ENCODE data around the gene NHEJ1.

The NHEJ1 gene

DNA sequence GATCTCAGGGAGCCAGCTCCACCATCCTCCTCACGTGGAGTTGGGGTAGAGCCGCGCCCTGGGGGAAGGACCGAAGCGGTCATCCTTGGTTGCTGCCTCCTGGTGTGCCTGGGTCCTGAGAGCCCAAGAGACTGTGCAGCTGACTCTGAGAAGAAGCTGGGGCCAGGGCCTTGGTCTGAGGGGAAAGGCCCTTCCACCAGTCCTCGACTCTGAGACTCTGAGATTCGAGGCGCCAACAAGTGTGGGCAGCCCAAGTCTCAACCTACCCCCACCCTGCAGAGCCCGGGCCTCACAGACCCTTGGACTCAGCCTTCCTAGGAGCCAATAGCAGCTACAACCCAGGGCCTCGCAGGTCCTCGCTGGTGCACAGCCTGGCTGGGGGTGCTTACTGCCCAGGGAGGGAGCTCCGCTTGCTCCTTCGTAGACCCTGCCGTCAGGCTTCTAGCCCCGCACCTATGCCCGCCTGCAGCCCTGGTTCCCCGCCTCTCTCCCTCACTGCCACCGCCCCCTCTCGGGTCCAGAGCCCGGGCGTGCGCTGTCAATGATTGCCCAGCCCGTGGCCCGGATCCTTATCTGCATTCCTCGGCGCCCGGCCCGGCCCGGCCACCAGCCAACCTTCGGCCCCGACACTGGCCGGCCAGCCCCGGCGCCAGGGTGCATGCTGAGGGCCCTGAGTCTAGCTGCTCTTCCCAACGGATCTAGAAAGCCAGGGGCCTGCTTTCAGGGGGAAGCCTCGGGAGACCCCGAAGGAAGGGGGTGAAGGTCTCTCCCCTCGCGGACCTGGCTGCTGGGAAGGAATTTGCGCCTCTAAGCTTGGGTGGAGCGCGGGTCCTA, 101.9 kb downstream of the NHEJ1 start:
- DNase-seq (ENCODE audit: low spot score) = peak; percentile 83

DNA sequence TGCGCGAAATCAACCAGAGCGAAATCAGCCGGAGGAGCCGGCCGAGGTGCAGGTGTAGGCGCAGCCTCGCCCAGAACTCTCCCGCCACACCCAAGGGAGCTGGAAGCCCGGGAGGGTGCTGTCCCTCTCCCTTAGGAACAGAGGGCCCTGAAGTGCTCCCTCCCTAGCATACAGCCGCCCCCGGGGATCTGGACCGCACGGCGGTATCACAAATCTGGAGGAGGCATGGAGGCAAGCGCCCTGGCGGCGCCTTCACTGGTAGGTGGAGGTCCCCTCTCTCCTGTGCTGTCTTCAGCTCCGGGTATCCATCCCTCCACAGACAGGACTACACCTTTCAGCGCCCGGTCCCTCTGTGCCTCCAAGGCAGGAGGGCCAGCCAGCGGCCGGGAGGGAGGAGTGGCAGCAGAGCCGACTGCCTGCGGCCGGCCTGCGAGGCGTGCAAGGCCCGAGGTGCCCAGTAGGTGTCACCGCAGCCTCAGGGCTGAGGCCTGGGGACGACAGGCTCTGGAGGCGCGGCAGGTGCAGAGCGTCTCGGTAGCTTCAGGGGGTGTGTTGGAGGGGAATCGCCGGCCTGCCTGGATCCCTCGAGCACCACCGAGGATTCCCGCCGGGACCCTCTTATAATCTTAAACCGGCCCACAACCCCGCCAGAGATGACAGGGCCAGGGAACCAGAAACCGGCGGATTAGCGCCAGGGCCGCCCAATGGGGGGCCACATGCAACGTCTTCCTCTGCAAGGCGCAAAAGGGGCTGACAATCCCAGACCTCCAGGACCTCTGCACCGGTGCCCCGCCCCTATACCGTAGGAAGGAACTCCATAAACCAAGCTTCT, 102.7 kb downstream of the NHEJ1 start:
- peak; percentile 94 for DNase-seq (ENCODE audit: low spot score)

DNA sequence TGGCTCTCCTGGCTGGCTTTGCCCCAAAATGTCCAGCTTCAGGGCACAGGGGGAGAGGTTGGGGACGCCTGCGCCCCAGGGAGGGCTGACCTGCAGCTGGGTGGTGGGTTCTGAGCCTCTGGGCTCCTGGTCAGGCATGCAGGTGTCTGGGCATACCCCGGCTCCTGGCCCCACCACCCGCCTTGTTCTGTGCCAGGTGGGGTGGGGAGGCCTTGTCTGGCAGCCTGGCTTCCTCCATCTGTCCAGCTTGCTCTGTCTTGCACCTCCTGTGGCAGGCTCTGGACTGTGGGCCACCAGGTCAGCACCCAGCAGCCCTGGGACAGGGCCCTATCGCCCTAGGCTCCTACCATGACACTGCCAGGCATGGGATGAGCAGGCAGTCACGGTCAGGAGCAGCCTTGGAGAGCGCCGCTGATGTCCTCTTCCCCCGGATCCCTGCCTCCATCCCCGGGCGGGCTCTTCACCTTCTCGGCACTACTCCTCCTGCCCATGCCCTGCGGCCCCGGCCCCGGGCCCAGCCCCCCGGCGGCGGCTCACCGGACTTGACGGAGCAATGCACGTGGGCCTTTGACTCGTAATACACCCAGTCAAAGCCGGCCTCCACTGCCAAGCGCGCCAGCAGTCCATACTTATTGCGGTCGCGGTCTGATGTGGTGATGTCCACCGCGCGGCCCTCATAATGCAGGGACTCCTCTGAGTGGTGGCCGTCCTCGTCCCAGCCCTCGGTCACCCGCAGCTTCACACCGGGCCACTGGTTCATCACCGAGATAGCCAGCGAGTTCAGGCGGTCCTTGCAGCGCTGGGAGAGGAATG, 103.5 kb downstream of the NHEJ1 start:
- DNase-seq (ENCODE audit: low spot score) = no peak

DNA sequence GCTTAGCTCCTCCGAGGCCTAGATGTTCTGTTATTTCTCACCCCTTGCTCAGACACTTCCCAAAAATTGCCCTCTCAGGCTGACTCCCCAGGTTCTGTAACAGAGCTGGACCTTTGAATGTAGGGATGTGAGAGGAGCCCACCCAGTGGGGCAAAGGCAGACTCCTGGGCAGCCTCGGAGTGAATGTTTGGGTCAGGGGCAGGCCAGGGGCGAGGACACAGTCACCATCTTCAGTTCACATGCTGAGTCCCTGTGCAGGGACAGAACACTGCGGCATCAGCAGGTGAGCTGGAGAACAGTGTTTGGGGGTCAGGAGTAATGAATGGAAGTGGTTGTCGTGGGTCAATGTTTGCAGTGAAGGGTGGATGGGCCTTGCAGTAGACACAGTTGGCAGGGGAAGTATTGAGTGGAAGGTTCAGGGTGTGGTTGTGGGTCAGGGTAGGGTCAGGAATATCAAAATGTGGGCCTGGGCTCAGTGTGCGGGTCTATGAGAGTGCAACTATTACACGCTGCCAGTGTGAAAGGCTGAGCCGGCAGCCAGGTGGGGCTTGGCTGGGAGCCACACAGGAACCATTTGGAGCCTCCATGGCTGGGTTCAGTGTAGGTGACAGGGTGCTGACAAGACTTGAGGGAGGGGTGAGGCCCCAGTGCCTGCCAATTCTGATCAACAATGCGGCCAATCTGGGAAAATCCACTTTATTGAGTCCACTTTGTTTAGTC, 104.3 kb downstream of the NHEJ1 start:
- no peak for DNase-seq (ENCODE audit: low spot score)

DNA sequence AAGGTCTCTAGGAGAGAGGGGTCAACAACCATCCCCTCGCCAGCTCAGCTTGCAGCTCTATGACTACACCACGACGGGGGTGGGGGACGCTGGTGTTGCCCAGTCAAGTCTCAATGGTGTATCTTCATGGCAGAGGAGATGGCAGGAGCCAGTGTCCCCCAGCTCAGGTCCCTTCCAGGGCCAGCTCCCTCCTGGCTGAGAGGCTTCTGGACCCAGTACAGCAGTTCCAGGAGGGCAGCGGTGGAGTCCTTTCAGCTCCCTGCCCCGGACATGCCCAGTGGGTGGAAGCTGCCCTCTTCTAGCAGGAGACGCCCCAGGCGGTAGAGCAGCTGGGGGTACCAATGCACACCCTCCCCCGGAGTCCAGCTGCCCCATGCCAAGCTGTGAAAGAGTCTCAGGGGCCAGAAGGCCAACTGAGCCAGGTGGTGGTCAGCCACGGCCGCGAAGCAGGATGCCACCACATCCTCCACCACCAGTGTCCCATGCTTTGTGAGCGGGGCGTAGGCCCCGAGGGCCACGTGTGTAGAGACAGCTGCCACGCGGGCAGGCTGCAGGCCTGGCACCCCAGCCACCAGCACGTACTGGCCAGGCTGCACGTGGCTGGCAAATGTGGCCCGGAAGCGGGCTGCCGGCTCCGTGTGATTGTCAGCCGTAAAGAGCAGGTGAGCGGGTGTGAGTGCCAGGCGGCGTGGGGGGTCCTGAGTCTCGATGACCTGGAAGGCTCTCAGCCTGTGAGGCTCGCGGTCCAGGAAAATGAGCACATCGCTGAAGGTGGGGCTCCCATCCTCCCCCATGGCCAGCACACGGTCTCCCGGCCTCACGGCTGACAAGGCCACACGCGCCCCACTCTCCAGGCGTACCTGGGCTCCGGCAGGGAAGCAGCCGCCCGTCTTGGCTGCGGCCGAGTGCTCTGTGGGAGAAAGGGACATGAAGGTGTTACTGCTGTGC, 105.4 kb downstream of the NHEJ1 start:
- DNase-seq (ENCODE audit: low spot score) = no peak

DNA sequence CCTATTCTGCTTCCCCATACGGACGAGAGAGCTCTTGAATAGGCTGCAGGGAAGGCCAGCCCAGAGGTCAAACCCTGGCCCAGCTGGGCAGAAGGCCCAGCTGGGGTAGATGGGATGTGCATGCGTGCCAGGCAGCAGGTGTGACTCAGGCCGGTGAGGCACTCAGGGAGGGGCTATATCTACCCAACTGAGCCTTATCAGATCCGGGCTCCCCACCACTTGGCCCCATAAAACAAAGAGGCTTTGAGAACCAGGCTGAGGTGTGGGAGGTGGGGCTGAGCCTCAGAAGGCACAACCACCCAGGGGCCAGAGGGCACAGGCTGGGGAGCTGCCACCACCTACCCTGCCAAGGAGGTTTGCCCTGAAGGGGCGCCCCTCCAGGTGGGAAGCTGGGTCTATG, 111.3 kb downstream of the NHEJ1 start:
- DNase-seq (ENCODE audit: low spot score) = no peak

DNA sequence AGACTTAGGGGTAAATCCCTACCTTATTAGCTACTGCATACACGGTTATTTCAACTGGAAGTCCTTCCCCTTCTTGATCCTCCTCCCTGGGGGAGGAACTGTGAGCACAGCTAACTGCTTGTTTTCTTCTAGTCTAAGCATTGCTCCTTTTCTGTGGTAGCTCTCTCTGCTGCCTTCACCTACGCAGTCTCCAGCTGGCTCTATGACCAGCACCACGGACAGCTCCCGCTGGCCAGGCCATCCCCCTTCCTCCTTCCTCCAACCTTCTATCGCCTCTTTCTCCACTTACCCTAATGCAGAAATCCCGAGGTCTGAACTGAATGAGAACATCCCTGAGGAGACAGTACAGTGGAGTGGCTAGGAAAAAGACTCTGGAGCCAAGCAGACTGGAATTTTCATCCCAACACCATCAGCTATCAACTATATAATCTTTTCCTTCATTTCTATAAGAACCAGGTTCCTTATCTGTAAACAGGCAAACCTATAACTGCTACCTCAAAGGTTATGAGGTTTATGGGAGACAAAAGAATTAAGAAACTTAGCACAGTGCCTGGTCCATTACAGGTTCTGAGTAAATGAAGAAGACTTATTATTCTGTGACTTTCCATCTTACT, 114.6 kb downstream of the NHEJ1 start:
- DNase-seq (ENCODE audit: low spot score) = peak; percentile 59

DNA sequence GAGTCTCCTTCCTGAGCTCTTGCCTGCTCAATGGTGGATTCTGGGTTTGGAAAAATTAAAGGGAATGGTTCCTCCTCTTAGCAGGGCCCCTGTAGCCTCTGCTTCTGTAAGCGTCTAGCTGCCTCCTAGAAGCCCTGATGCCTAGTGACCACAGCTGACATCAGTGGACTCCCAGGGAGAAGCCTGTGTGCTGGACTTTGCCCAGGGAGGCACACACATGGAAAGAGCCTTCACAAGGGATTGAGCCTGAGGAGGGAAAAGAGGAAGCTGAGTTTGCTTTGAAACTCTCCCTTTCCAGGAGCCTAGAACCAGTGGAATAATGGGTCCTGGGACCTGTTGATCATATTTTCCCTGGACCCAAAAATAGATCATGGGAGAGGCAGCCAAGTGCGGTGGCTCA, 117.9 kb downstream of the NHEJ1 start:
- DNase-seq (ENCODE audit: low spot score) = no peak

DNA sequence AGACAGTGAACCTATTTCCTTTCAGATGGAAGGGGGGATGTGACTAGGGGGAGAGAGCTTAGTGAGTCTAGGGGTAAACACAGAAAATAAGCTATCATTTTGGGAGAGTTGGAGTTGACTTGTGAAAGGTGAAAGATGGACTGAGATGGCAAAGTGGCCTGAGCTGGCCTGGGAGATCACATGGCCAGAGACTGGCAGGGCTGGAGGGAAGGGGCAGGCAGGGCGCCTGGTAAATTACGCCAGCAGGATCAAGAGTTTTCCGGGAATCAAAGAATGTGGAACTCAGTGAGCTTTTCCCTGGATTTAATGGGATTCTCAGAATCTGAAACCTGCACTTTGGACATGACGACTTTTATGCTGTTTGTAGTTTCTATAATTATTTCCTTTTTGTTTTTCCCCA, 118.5 kb downstream of the NHEJ1 start:
- no peak for DNase-seq (ENCODE audit: low spot score)

DNA sequence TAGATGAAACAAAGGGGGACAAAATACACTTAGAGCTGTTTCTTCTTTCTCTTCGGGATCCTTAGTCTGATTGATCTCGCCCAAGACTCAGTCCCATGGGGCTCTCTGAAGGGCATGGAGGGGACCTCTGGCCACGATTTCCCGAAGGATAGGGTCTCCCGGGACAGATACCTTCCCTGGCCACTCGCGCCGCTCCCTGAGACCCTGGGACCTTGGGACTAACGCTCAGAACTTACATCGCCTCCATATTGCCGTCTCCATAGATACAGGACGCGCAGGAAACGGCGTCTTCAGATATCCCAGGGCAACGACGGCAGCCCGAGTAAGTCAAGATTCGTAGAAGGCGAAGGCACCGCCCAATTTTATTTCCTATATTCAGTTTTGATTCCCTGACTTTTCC, 119.4 kb downstream of the NHEJ1 start, which contains the start of gene CFAP65:
TSS of gene CFAP65 (minus strand) at position 265 of the 400 bp plus-strand sequence. CDS start 2,468 bp downstream, outside the sequence.
- peak; percentile 80 for DNase-seq (ENCODE audit: low spot score)

DNA sequence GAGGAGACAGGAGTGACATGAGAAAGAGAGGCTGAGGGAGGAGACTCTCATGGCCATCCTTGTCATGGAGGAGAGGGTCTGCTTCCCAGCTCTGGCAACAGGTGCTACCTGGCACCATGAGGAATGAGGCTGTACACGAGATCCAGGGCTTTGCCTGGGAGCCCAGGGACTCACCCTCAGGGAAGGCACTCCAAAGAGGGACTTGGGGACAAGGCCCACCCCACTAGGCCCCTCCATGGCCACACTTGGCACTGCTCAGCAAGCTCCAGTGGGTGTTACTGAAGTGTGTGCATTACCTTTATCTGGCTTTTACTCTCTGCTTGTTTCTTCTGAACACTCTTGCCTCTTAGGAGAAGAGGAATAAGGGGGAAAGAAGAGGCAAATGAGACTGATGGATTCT, 122.0 kb downstream of the NHEJ1 start:
- DNase-seq (ENCODE audit: low spot score) = no peak

DNA sequence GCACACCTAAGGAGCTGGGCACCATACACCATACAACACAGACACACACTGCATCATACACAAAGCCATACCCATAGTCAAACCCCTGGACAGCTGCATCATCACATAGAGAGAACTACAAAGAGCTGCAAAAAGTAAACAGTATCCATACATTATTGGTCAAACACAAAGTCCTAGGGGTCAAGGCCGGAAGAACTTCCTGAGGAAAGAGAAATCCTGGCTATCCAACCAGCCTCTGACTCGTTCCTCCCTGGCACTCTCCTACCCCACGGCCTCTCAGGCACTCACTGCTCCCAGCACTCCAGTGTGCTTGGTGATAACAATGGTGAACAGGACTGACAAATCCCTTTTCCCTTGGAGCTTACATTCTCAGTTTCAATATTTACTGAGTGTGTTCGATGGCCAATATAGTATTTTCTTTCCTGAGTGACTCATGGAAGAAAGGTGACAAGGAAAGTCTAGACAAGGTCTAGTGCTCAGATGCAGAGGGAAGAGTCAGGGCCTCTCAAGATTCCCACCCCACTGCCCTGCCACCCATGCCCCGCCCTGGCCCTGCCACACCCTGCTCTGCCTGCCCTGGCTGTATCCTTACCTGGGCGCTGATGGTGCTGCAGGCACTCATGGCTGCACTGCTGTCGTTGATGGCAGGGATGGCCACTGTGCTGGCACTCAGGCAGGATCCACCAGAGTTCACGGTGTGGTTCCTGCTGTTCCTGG, 122.7 kb downstream of the NHEJ1 start:
- no peak for DNase-seq (ENCODE audit: low spot score)

DNA sequence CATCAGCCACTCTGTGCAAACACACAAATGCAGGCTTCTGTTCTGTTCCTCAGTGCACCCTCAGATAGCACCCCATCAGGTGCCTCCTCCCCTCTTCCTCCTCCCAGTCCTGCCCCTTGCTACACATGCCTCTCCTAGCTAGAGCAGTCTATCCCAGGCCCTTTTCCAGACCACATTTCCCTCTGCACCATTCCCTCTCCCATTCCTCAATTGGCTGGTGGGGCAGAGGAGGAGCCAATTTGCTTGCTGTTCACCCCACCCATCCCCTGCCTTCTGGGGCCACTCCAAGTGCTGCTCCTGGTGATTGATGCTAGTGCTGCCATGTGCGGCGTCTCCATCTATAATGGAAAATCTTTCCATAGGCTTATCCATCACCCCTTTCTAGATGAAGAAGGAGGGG, 124.7 kb downstream of the NHEJ1 start:
- DNase-seq (ENCODE audit: low spot score) = no peak

DNA sequence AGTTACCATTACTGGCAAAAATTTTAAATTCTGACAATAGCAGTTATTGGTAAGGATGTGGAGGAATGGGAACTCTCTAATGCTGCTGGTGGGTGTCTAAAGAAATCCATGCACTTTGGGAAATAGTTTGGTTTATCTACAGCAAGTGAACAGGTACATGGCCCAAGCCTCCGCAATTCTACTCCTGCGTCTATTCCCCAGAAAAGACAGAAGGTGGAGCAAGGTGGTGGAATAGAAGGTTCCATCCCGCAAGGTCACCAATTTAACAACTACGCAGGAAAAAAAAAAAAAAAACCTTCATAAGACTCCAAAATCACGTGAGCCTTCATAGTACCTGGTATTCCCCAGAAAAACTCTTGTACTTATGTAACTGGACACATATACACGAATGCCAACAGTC, 125.8 kb downstream of the NHEJ1 start:
- DNase-seq (ENCODE audit: low spot score) = no peak

DNA sequence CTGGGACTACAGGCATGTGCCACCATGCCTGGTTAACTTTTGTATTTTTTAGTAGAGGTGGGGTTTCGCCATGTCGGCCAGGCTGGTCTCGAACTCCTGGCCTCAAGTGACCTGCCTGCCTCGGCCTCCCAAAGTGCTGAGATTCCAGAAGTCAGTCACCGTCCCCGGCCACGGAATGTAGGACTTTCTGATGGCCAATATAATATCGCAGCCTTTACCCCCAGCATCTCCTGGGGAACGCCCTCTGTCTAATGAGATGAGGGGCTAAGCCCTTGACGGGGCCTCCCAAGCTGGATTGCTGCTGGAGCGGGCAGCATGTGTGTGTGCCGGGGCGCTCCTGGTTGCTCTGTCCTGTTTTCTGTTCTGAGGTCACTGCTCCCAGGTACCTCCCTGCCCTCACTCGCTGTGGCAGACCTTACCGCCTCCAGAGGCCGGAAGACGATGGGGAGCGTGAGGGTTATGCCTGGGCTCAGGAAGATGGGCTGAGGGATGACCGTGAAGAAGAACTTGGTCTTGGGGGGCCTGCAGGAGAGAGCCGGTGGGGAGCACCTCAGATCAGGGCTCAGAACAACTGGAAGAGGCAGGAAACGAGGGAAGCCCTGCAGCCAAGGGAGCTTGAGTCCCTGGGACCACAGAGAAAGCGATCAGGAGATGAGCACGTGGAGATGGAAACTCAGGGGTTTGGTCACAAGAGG, 128.4 kb downstream of the NHEJ1 start:
- no peak for DNase-seq (ENCODE audit: low spot score)

DNA sequence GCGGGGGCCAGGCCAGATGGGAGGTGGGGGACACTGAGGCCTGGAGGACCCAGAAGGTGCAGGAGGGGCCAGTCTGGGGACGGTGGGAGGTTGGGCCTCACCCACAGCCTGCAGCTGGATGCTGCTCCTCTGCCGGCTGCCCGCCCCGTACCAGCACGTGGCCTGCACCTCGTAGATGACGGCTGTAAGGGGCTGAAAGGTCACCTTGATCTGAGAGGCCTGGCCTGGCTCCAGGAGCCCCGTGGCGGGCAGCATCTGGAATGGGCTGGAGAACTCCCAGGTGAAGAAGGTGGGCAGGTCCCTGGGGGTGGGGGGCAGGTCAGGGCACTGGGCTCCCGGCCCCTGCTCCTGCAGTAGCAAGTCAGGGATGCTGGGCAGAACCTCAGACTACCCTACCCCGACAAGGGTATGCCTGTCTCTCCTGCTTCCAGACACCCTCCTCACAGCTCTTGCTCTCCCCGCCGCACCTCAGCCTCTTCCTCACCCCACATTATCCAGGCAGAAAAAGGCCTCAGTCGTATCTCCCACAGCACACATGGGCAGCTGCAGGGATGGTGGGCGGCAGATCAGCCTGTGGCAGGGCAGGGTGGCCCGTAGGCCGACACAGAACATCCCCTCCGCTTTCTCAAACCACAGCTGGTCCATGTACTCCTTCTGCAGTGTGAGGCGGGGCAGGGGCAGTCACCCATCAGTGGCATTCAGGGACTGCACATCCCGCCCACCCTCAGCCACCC, 129.4 kb downstream of the NHEJ1 start:
- no peak for DNase-seq (ENCODE audit: low spot score)

DNA sequence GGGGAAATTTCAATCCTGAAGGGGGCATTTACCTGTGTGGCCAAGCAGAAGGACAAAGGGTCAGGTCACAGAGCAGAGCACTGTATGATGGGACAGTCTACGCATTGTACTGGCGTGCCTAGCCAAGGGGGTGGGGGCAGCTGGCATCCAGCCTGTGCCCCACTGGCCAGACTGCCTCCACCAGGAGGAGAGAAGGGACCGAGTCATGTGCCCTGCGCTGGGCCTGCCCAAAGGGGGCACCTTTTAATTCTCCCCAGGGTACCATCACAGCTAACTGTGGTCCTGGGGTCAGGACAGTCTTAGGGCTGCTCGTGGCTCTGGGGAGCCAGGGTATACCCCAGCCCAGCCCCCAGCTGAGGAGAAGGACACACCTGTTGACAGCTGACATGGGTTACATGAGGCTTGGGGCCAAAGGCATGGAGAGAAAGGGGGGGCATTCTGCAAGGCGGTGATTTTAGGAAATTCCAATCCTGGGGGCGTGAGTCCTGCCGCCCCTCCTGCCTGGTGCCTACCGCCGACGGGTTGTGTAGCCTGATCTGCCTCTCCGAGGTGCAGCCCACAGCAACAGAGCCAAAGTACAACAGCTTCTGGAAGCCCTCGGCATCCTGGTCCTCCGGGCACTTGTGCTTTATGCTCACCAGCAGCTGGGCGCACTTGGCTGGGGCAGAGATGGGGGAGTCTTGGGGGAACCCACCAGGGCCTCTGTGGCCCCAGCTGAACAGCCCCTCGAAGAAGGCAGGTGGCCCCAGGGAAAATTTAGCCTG, 130.3 kb downstream of the NHEJ1 start:
- no peak for DNase-seq (ENCODE audit: low spot score)
